BE2C (cell line): ENCODE results near the gene TMEM139.

ENCODE experiments used
- DNase-seq: peaks from one replicate; pipeline ENCODE4 v3.0.0-alpha.2; 2020
- H3K27me3 ChIP-seq: fragments of 250-450 bp; sonication (Bioruptor Pico); 2 replicates; pipeline ENCODE4 v1.5.1; 2020; ENCODE audit warnings: mild to moderate bottlenecking
- H3K36me3 ChIP-seq: fragments of 250-450 bp; sonication (Bioruptor Pico); 2 replicates; pipeline ENCODE4 v1.5.1; 2020; ENCODE audit warnings: mild to moderate bottlenecking
- H3K4me1 ChIP-seq: fragments of 250-450 bp; sonication (Bioruptor Pico); 2 replicates; pipeline ENCODE4 v1.5.1; 2020
- H3K4me3 ChIP-seq: 2 replicates; pipeline ENCODE4 v1.5.1; 2011; ENCODE audit warnings: low read depth, low read length
- H3K9me3 ChIP-seq: fragments of 250-450 bp; sonication (Bioruptor Pico); 2 replicates; pipeline ENCODE4 v1.5.1; 2020
- CTCF ChIP-seq: IDR thresholded peaks from 2 replicates; pipeline ENCODE4 v1.5.1; 2012; ENCODE audit warnings: mild to moderate bottlenecking, low read depth, low read length

TMEM139 gene

DNA sequence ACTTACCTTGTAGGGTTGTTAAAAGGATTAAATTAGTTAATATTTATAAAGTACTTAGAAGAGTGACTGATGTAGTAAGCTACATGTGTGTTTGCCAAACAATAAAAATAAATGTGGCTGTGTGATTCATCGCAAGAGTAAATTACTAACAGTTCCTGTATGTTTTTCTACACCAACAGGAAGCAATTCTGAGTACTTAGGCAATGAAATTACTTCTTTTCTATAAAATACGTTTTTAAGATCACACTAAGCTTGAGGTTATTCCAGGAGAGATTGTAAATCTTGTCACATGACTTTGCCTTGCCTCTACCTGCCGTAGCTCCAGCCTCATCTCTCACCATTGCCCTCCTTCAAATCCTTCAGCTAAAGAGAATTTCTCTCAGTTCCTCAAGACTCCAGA is 39.6 kb upstream of the TMEM139 start:
- no peak for TF ChIP-seq CTCF
- Histone ChIP-seq H3K9me3 (no peaks in the 10 kb centered on the region), H3K36me3 (no peaks in the 10 kb centered on the region), H3K27me3 (peaks cover 11% of the 10 kb centered on the region), H3K4me3 (no peak overlapping the region), H3K4me1 (no peaks in the 10 kb centered on the region)
- no peak for DNase-seq

DNA sequence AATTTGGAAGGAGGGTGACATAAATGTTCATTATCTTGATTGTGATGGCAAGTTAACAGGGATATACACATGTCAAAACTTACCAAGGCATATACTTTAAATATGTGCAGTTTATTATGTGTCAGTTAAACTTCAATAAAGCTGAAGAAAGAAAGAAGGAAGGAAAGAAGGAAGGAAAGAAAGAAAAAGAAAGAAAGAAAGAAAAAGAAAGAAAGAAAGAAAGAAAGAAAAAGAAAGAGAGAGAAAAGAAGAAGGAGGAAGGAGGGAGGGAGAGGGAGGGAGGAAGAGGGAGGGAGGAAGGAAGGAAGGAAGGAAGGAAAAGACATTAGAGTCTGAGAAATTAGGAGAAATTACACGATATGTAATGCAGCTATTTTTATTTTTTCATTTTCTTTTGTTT is 37.4 kb upstream of the TMEM139 start:
- no peaks in the 10 kb centered on the region for H3K36me3 ChIP-seq
- no peaks in the 10 kb centered on the region for H3K9me3 ChIP-seq
- no peak for DNase-seq
- no peaks in the 10 kb centered on the region for H3K4me1 ChIP-seq
- TF ChIP-seq CTCF, result no peak
- peaks cover 11% of the 10 kb centered on the region for H3K27me3 ChIP-seq
- no peak overlapping the region for H3K4me3 ChIP-seq

GRCh38 chr7:143248761-143249354 is 35.9 kb upstream of the TMEM139 start:
- Histone ChIP-seq H3K36me3 (no peaks in the 10 kb centered on the region), H3K4me3 (no peak overlapping the region), H3K27me3 (peaks cover 11% of the 10 kb centered on the region), H3K9me3 (no peaks in the 10 kb centered on the region), H3K4me1 (no peaks in the 10 kb centered on the region)
- TF ChIP-seq CTCF, result no peak
- DNase-seq, result no peak

DNA sequence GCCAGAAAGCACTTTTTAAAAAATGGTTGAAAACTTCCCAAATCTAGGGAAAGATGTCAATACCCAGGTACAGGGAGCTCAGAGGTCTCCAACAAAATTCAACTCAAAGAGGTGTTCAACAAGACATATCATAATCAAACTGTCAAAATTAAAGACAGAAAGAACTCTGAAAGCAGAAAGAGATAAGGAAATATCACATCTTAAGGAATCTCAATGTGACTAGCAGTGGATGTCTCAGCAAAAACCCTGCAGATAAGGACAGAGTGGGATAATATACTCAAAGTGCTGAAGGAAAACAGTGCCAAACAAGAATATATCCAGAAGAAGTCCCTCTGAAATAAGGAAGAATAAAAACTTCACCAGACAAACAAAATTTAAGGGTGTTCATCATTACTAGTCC is 34.6 kb upstream of the TMEM139 start:
- no peak for DNase-seq
- Histone ChIP-seq H3K9me3 (no peaks in the 10 kb centered on the region), H3K4me3 (no peak overlapping the region), H3K4me1 (no peaks in the 10 kb centered on the region), H3K36me3 (no peaks in the 10 kb centered on the region), H3K27me3 (peaks cover 8% of the 10 kb centered on the region)
- no peak for TF ChIP-seq CTCF

DNA sequence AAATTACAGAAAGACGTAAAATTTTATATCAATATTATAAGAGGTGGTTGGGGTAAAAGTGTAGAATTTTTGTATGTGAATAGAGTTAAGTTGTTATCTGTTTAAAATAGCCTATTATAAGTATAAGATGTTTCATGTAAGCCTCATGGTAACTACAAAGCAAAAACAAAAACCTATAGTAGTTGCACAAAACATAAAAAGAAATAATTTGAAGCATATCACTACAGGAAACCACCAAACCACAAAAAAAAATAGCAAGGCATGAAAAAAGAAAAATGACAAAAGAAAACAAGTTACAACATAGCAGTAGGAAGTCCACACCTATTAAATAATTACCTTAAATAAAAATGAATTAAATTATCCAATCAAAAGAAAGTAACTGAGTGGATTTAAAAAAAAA is 33.9 kb upstream of the TMEM139 start:
- H3K9me3 ChIP-seq, result no peaks in the 10 kb centered on the region
- DNase-seq, result no peak
- no peak for TF ChIP-seq CTCF
- no peaks in the 10 kb centered on the region for H3K36me3 ChIP-seq
- peaks cover 6% of the 10 kb centered on the region for H3K27me3 ChIP-seq
- no peaks in the 10 kb centered on the region for H3K4me1 ChIP-seq
- H3K4me3 ChIP-seq, result no peak overlapping the region

- Histone ChIP-seq H3K4me1 (no peaks in the 10 kb centered on the region), H3K4me3 (no peak overlapping the region), H3K9me3 (no peaks in the 10 kb centered on the region), H3K27me3 (peaks cover 3% of the 10 kb centered on the region; the same call in 1 of the 2 replicates), H3K36me3 (no peaks in the 10 kb centered on the region)
- no peak for DNase-seq
- no peak for TF ChIP-seq CTCF
Measured at GRCh38 chr7:143252006-143252405, 32.8 kb upstream of the TMEM139 start.
